GM19397 (cell line): Measurements from ENCODE around the gene GAB2.
"Not testable (repeated sequence)": the region's sequence is repeated elsewhere in the genome, so short reads cannot be mapped to it uniquely, and the experiment has no call there.

Experiments used
- ATAC-seq: cut with Tn5 transposase; IDR thresholded peaks from one replicate; pipeline ENCODE4 v1.9.1; 2021; ENCODE audit warnings: mild to moderate bottlenecking, moderate library complexity; ENCODE audit not compliant: unreplicated experiment

Gene GAB2

DNA sequence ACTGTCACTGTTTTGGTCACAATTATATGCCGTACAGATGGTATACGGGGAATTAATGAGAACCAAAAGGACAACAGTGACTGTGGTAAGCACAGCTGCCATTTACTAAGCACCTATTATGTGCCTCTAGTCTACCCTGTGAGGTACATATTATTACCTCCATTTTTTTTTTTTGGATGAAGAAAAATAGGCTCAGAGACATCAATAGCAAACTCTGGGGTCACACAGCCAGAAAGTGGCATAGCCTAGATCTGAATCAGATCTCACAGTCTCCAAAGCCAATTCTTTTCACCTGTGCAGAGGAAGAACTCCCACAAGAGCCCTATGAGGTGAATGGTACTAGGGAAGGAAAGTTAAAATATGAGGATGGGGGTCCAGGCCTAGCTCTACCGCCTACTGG is 160.0 kb downstream of the GAB2 start:
- no peak for ATAC-seq

DNA sequence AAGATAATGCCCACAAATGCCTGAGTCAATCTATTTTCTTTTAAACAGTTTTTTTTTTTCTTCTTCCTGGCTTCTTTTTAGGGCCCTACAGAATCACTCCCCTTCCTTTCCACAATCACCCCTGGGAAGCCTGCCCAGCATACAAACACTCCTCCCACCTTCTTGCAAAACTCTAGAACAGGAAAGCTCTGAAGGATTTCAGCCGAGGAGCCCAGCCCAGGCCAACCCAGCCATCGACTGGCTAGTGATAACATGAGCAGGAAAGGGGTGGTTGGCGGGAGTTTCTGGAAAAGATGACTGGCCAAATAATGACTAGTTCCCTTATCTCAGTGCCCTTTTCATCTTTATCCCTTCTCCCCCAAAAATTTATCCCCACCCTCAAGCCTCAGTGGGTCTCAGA is 160.7 kb downstream of the GAB2 start:
- no peak for ATAC-seq

DNA sequence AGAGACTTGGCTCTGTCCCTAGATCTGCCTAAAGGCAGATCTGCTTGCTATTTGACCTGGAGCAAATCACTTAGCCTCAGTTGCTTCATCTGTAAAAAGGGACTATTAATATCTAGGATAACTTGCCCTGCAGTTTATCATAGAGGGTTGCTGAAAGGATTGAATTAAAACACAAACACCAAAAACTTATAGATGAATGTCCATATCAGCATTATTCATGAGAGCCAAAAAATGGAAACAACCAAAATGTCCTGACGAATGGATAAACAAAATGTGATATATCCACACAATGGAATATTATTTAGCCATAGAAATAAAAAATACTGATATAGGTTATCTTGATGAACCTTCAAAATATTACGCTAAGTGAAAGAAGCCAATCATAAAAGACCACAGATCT is 161.7 kb downstream of the GAB2 start:
- no peak for ATAC-seq

DNA sequence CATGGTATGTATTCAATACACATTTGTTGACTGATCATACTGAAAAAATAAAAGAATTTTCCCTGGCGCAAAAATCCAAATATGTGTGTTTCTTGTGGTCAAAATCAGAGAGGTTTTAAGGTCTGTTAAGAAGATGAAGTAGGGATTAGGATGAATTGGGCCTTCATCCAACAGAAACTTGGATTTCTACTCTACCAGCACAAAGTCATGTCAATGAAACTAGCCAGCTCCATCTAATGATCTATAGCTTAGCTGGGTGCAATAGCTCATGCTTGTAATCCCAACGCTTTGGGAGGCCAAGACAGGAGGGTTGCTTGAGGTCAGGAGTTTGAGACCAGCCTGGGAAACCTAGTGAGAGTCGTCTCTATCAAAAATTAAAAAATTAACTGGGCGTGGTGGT is 163.4 kb downstream of the GAB2 start:
- ATAC-seq: no peak

DNA sequence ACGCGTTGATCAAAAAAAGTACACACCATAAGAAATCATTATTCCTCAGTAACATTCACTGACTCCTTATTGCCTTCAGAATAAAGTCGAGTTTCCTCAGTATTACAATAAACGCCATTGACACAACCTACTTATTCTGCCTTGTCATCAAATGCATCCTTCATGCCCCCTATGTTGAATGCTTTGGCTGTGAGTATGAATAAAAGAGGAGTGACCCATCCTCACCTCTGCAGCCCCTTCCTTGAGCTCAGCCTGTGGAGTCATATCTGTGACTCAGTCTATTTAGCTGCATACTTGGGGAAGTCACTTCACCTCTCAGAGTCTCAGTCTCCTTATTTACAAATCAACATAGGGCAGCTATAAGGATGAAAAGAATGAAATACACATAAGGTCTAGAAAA is 163.8 kb downstream of the GAB2 start:
- ATAC-seq: no peak

DNA sequence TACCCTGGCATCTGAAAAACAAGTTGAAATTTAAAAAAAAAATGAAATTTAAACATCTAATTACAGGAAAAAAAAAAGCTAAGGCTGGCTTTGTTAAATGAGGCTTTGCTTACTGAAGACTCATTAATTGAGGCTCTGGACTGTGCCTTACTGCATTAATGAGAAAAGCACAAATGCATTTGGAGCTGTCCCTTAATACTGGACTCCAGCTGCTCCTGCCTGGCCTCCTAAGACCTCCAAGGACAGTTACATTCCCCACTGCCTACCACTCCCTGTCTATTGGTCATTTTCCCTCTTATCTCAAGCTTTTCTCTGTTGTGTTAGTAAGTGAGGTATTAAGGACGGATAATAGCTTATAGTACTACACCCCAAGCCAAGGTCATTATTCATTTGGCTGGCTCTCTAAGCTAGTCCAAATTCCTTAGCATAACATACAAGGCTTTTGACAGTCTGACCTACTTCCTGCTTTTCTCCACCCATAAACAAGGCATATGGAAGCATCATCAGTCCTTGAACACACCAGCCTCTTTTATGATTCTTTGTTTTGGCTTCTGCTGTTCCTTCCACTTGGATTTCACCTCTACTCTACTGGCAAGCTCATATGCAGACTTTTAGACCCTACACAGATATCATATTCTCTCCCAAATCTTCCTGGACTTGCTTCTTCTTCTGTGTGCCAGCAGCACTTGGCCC is 166.4 kb downstream of the GAB2 start:
- no peak for ATAC-seq

DNA sequence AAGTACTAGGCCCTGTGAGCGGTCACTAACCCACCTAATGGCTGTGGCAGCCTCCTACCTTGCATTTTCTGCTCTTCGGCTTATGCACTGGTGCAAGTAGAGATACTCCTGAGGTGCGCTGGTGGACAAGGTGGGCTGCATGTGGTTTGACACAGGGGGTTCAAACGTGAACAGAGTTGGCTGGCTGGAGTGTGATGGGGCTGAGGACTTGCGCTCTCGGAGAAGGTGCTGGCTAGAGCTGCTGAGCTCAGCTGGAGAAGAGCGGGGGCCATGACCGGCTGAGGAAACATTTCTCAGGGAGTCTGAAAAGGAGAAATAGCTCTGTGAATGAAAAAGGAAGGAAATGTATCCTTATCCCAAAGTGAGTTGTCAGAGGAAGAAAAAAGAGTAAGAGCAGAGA is 167.5 kb downstream of the GAB2 start:
- no peak for ATAC-seq

DNA sequence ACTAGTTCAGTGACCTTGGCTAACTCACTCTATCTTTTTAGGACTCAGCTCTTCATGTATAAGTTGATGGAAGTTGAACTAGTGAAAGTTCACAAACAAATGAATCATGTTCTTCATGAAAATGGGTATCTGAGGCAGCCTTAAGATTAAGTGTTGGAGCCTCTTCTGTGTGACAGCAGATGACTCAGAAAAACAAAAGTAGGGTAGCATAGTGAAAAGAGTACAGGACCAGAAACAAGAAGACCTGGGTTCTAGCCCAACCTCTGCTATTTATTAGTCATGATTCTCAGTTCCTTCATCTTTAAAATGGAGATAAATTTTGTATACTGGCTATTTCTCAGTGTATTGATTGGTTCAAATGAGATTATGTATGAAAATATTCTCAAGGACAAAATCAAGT is 168.7 kb downstream of the GAB2 start:
- ATAC-seq: no peak

DNA sequence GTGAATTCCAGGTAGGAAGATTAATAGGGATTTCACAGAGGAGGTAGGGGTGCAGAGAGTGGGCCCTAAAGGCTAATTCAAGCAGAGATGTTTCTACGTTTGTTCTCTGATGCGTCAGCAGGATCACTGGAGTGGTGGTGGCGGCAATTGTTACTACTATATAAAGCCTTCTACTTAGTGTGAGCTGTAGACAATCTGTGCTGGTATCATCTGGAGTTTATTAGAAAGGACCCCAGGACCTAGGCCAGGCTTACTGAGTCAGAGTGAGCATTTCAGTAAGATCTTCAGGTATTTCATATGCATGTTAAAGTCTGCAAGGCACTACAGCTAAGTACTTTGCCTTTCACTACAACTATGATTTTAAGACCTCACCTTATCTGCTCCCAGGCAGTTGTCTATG is 169.4 kb downstream of the GAB2 start:
- no peak for ATAC-seq

DNA sequence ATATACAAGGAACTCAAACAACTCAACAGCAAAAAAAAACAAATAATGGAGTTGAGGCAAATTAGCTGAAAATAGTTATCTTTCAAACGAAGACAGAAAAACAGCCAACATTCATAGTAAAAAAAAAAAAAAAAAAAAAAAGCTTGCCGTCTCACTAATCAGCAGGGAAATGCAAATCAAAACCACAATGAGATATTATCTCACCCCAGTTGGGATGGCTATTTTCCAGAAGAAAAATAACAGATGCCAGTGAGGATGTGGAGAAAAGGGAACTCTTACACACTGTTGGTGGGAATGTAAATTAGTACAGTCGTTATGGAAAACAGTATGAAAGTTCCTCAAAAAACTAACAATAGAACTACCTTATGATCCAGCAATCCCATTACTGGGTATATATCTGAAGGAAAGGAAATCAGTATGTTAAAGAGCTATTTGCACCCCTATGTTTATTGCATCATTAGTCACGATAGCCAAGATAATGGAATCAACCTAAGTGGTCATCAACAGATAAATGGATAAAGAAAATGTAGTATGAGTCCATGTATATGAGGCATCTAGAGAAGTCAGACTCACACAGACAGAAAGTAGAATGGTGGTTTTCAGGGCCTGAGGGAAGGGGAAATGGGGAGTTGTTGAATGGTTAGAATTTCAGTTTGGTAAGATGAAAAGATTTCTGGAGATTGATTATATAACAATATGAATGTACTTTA is 172.9 kb downstream of the GAB2 start:
- ATAC-seq: no peak

DNA sequence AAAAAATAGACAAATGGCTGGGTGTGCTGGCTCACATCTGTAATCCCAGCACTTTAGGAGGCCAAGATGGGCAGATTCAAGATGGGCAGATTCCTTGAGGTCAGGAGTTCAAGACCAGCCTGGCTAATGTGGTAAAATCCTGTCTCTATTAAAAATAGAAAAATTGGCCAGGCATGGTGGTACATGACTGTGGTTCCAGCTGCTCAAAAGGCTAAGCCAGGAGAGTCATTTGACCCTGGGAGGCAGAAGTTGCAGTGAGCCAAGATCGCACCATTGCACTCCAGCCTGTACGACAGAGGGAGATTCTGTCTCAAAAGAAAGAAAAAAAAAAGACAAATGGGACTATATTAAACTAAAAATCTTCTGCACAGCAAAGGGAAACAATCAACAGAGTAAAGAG is 173.5 kb downstream of the GAB2 start:
- no peak for ATAC-seq

DNA sequence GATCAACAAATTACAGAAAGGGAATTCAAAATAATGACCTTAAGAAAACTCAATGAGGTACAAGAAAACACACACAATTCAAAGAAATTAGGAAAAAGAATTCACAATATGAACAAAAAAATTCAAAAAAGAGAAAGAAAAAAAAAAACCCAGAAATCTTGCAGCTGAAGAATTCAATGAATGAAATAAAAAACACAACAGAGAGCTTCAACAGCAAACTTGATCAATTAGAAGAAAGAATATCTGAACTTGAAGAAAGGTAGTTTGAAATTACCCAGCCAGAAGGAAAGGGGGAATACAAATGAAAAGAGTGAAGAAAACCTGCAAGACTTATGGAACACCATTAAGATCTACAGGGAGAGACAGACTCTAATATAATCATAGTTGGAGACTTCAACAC is 176.1 kb downstream of the GAB2 start:
- no peak for ATAC-seq

DNA sequence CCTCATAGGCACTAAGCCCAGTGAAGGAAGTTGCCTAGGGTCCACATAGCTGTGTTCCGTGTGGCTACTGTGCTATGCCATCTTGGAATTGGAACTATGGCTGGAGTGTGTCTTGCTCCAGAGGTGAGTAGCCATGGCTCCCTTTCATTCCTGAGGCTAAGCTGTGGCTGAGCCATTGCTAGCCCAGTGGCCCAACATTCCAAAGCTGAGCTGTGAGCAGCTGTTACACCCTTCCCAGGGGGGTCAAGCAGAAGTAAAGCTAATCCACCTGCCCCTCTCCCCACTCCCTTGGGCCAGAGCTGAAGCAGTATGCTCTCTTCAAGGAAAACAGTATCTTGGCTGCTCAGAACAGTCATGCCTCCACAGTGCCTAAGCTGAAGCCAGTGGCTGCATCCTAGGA is 177.8 kb downstream of the GAB2 start:
- no peak for ATAC-seq

DNA sequence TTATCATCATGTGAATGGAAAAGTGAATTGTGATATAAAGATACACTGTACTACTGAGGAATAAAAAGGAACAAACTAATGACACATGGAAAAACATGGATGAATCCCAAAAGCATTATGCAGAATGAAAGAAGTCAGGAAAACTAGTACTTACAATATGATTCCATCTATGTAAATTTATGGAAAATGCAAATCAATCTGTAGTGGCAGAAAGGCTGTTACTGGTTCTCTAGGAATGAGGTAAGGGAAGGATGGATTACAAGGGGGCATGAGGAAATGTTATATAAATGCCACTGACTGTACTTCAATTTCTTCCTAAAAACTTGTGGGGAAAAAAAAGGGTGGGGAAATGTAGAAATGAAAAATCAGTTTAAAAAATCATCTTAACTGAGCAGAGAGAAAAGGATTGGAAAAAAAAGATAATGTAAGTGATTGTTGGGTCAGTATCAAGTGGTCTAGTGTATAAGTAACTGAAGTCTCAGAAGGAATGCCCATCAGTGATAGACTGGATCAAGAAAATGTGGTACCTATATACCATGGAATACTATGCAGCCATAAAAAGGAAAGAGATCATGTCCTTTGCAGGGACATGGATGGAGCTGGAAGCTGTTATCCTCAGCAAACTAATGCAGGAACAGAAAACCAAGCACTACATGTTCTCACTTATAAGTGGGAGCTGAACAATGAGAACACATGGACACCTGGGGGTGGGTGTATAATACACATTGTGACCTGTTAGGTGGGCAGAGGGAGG is 180.2 kb downstream of the GAB2 start:
- no peak for ATAC-seq

DNA sequence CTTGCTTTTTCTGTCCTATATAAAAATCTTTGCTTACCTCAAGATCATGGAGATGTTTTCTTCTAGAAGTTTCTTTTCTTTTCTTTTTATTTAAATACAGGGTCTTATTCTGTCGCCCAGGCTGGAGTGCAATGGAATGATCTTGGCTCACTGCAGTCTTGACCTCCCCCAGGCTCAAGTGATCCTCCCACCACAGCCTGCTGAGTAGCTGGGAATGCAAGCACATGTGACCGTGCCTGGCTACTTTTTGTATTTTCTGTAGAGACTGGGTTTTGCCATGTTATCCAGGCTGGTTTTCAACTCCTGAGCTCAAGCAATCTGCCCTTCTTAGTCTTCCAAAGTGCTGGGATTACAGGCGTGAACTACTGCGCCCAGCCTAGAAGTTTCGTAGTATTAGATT is 183.6 kb downstream of the GAB2 start:
- no peak for ATAC-seq

DNA sequence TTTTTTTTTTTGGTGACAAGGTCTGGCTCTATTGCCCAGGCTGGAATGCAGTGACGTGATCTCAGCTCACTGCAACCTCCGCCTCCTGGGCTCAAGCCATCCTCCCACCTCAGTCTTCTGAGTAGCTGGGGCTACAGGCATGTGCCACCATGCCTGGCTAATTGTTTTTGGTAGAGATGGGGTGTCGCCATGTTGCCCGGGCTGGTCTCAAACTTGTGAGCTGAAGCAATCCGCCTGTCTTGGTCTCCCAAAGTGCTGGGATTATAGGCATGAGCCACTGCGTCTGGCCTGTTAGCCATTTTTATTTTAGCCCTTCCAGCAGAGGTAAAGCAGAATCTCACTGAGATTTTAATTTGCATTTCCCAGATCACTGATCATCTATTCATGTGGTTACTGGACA is 184.6 kb downstream of the GAB2 start:
- not testable (repeated sequence) for ATAC-seq

DNA sequence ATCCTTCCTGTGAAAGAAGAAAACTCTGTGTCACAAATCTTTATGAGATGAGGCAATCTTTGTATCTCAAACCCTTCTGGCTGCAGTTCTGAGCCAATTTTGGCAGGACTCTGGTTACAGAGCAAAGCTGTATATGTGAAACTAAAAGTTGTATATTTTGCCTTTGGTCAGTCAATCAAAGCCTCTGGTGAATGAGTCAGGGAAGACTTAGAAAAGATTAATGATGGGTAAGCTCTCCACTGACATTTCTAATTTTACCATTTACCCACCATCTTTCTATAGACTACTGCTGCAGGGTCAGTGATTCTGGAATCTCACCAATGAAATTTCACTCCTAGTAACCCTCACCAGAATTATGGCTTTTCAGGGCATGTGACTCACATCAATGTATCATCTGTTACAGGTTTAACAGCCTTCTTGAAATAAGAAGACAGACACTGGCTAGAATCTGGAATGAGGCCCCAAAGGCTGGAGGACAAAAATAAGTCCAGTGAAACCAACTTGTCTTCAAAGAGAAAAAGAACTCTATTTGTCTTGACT is 185.6 kb downstream of the GAB2 start:
- no peak for ATAC-seq

DNA sequence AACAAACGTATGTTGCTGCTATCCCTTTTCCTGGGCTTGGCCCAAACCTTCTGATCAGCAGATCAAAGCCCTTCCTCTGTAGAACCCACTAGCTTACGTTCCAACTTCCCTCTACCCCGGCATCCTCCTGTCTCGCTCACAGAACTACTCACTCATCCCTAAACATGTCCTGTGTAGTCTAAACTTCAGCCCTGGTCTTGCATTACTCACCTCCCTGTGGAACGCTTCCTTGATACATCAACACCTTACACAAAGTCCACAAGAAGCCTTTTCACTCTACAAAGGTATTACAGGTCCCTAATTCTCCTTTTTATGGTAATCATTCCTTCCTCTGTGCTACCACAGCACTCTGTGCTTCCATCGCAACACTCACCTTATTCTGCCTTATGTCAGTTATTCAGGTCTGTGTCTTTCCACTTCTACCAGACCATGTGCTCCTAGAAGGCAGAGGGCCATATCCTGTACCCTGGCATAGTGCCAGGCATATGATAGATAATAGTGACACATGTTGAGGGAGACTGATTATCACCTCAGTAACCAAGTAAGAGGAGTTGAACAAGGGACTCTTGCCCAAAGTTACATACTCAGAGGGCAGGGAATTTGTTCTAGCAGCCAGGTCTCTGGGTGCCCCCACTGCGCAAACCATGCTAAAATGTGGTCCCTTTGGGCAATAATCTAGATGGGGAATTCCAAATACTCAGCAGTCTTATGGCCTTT is 187.3 kb downstream of the GAB2 start:
- ATAC-seq: no peak

DNA sequence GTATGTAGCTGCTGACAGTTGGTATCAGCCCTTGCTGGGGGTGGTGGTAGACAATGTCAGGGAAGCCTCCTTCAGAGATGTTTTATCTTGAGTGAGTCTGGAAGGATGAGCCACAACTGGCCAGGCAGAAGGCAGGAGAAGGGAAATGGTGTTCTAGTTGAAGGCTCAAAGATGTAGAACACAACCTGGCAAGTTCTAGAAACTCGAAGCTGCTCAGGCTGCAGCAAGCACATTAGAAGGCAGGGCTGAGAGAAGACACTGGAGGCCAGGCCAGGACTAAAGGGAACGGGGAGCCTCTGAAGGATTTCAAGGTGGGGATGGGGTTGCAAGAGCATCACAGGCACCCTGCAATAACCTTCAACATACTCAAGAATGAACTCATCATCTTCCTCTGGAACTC is 188.5 kb downstream of the GAB2 start:
- no peak for ATAC-seq

DNA sequence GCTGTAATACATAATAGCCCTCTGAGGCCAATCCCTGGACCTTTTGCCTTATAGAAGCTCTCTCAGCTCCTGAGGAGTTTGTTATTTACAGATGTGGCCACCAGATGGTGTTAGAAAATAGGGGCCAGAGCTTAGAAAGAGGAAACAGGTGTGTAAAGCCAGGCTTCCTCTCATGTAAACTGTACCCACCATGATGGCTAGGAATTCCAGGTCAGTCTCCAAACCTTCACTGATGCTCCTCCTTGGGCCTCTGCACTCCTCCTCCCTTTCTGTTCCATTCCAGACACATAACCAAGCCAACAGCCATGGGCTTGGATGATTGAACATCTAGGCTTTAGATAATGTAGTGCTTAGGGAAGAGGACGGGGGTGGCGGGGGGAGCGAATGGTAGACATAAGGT is 189.2 kb downstream of the GAB2 start:
- ATAC-seq: no peak

DNA sequence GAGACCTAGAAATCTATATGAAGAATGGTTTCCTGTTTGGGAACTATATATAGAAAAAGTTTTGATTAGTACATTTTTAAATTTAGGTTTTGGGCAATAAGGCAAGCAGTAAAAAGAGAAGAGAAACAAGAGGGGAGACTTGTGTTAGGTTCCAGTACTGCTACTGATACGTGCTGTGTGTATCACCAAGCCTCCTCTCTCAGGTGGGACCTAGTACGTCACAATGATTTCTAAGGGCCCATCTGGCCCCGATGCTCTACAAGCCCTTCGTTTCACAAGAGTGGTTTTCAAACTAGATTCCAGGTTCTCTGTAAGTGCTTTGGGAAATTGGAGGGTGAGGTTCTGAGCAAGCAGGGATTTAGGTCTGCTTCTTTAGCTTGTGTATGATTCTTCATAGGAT is 189.7 kb downstream of the GAB2 start:
- ATAC-seq: no peak
